ENCODE results near the gene CHFR.

GRCh38 chr12:132918680-132919079 is 31.3 kb upstream of the CHFR start:
- no peak for TF ChIP-seq POLR2AphosphoS5 (IDR thresholded peaks at IDR 0.05; ENCODE audit: low read depth)
- TF ChIP-seq, protein P1, sequence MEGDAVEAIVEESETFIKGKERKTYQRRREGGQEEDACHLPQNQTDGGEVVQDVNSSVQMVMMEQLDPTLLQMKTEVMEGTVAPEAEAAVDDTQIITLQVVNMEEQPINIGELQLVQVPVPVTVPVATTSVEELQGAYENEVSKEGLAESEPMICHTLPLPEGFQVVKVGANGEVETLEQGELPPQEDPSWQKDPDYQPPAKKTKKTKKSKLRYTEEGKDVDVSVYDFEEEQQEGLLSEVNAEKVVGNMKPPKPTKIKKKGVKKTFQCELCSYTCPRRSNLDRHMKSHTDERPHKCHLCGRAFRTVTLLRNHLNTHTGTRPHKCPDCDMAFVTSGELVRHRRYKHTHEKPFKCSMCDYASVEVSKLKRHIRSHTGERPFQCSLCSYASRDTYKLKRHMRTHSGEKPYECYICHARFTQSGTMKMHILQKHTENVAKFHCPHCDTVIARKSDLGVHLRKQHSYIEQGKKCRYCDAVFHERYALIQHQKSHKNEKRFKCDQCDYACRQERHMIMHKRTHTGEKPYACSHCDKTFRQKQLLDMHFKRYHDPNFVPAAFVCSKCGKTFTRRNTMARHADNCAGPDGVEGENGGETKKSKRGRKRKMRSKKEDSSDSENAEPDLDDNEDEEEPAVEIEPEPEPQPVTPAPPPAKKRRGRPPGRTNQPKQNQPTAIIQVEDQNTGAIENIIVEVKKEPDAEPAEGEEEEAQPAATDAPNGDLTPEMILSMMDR (conservative IDR thresholded peaks at IDR 0.05; ENCODE audit: low read depth in 2 of 2) = no peak
- TF ChIP-seq EZH2 (IDR thresholded peaks at IDR 0.05; ENCODE audit: low read depth, unreplicated experiment) = no peak
- no peak for TF ChIP-seq CREB1 (CRISPR knock-in tag; IDR thresholded peaks at IDR 0.05; ENCODE audit: low read depth)
- no peak for TF ChIP-seq EZH2phosphoT487 (IDR thresholded peaks at IDR 0.05; ENCODE audit: unreplicated experiment)
- TF ChIP-seq JUNB (IDR thresholded peaks at IDR 0.05; ENCODE audit: unreplicated experiment) = no peak
- TF ChIP-seq ZNF114 (CRISPR knock-in tag; IDR thresholded peaks at IDR 0.05) = no peak
- TF ChIP-seq REST (IDR thresholded peaks at IDR 0.05; ENCODE audit: unreplicated experiment) = no peak
- TF ChIP-seq ETS1 (IDR thresholded peaks at IDR 0.05) = no peak
- TF ChIP-seq ZNF331 (CRISPR knock-in tag; IDR thresholded peaks at IDR 0.05; ENCODE audit: low read depth) = no peak

All from GM23338 (cell line).